WTC11 (cell line): ENCODE data around the gene RHOH. TPM values are rescaled to one million over a fixed set of nuclear protein-coding genes. Genes with fewer than 3 reads are reported as not detected.

ENCODE experiments used
- ATAC-seq: fragments of 200-7000 bp; cut with Tn5 transposase; 2 replicates; pipeline ENCODE4 v1.10.0; 2021; ENCODE audit warnings: mild to moderate bottlenecking, moderate library complexity
- CTCF ChIA-PET: fragments of 300-600 bp; sonication (Branson Sonifier 250); formaldehyde crosslinking; loops from one replicate; lab custom pipeline; 2021; ENCODE audit warnings: antibody characterized with exemption; lab: Charles Lee
- POLR2A ChIA-PET: fragments of 350-600 bp; sonication (Branson Sonifier 250); formaldehyde crosslinking; loops from one replicate; lab custom pipeline; 2021; ENCODE audit warnings: antibody characterized with exemption; lab: Charles Lee
- DNase-seq: peaks from one replicate; pipeline ENCODE4 v3.0.0; 2021; ENCODE audit warnings: low spot score
- H3K27ac Mint-ChIP-seq: 2 replicates; pipeline ENCODE4 v1.8.0; 2021; ENCODE audit warnings: mixed read lengths
- H3K27me3 Mint-ChIP-seq: 2 replicates; pipeline ENCODE4 v1.8.0; 2021; ENCODE audit warnings: low read depth, mild to moderate bottlenecking, moderate library complexity, mixed read lengths
- H3K36me3 Mint-ChIP-seq: 2 replicates; pipeline ENCODE4 v1.8.0; 2021; ENCODE audit warnings: mixed read lengths
- H3K4me1 Mint-ChIP-seq: 2 replicates; pipeline ENCODE4 v1.8.0; 2022; ENCODE audit warnings: mixed read lengths
- H3K4me3 Mint-ChIP-seq: 2 replicates; pipeline ENCODE4 v1.8.0; 2021; ENCODE audit warnings: mild to moderate bottlenecking, moderate library complexity, mixed read lengths
- H3K9me3 Mint-ChIP-seq: 2 replicates; pipeline ENCODE4 v1.8.0; 2021; ENCODE audit warnings: mixed read lengths
- AFF4 ChIP-seq: sonication (generic); formaldehyde crosslinking; IDR thresholded peaks from 2 replicates; pipeline ENCODE4 v1.8.1; 2023; ENCODE audit warnings: mild to moderate bottlenecking, missing genetic modification reagents, borderline replicate concordance
- ATF1 ChIP-seq: sonication (generic); formaldehyde crosslinking; IDR thresholded peaks from 2 replicates; pipeline ENCODE4 v1.8.1; 2023; ENCODE audit warnings: mild to moderate bottlenecking, moderate library complexity, missing genetic modification reagents
- ATF2 ChIP-seq: sonication (generic); formaldehyde crosslinking; IDR thresholded peaks from 2 replicates; pipeline ENCODE4 v1.8.1; 2022; ENCODE audit warnings: low read depth, missing genetic modification reagents, borderline replicate concordance
- CREM ChIP-seq: sonication (generic); formaldehyde crosslinking; IDR thresholded peaks from 2 replicates; pipeline ENCODE4 v1.8.1; 2022; ENCODE audit warnings: mild to moderate bottlenecking, missing genetic modification reagents, moderate library complexity
- CTCF ChIP-seq: fragments of 200-600 bp; IDR thresholded peaks from 2 replicates; pipeline ENCODE4 v1.8.0; 2022; ENCODE audit warnings: antibody characterized with exemption
- ESRRA ChIP-seq: sonication (generic); formaldehyde crosslinking; IDR thresholded peaks from 2 replicates; pipeline ENCODE4 v1.8.1; 2022; ENCODE audit warnings: mild to moderate bottlenecking, missing genetic modification reagents, borderline replicate concordance
- GRHL2 ChIP-seq: fragments of 250-450 bp; sonication (Bioruptor Pico); IDR thresholded peaks from 2 replicates; pipeline ENCODE4 v1.8.0; 2022; ENCODE audit warnings: mild to moderate bottlenecking, moderate library complexity; ENCODE audit not compliant: insufficient replicate concordance, severe bottlenecking
- HMGA2 ChIP-seq: fragments of 250-450 bp; sonication (Bioruptor Pico); IDR thresholded peaks from 2 replicates; pipeline ENCODE4 v1.4.0; 2021; ENCODE audit warnings: mild to moderate bottlenecking, moderate library complexity
- KAT7 ChIP-seq: sonication (generic); formaldehyde crosslinking; IDR thresholded peaks from 2 replicates; pipeline ENCODE4 v1.8.1; 2023; ENCODE audit warnings: missing genetic modification reagents, mild to moderate bottlenecking, borderline replicate concordance
- NR1H2 ChIP-seq: sonication (generic); formaldehyde crosslinking; IDR thresholded peaks from 2 replicates; pipeline ENCODE4 v1.9.0; 2021; ENCODE audit warnings: mild to moderate bottlenecking, moderate library complexity, missing genetic modification reagents
- ZBTB43 ChIP-seq: sonication (generic); formaldehyde crosslinking; IDR thresholded peaks from 2 replicates; pipeline ENCODE4 v1.8.1; 2023; ENCODE audit warnings: mild to moderate bottlenecking, missing genetic modification reagents
- ZMAT4 ChIP-seq: fragments of 250-450 bp; sonication (Bioruptor Pico); IDR thresholded peaks from 2 replicates; pipeline ENCODE4 v1.9.0; 2021; ENCODE audit warnings: mild to moderate bottlenecking
- ZNF138 ChIP-seq: sonication (generic); formaldehyde crosslinking; conservative IDR thresholded peaks from 2 replicates; pipeline ENCODE4 v1.8.1; 2022; ENCODE audit warnings: mild to moderate bottlenecking, moderate library complexity, missing genetic modification reagents
- ZNF219 ChIP-seq: sonication (generic); formaldehyde crosslinking; IDR thresholded peaks from 2 replicates; pipeline ENCODE4 v1.8.0; 2023; ENCODE audit warnings: missing genetic modification reagents, mild to moderate bottlenecking, borderline replicate concordance
- ZNF232 ChIP-seq: sonication (generic); formaldehyde crosslinking; IDR thresholded peaks from 2 replicates; pipeline ENCODE4 v1.8.0; 2022; ENCODE audit warnings: mild to moderate bottlenecking, missing genetic modification reagents
- total RNA-seq: library from RNA; stranded (reverse); gene quantifications from 3 replicates; pipeline ENCODE4 v1.2.3, GENCODE V29; 2021

RHOH gene
- total RNA-seq, 1 experiment from 2014 or later, result 8.7 TPM

- TF ChIP-seq ATF2 (CRISPR knock-in tag) (no peak), ZNF232 (CRISPR knock-in tag) (no peak), ESRRA (no peak), ZBTB43 (CRISPR knock-in tag) (no peak), NR1H2 (no peak), KAT7 (no peak)
Measured at GRCh38 chr4:40212674-40213527, 16.1 kb downstream of the RHOH start (continued).

- ChIA-PET POLR2A (no interaction called here), CTCF (interaction anchor here (0.8 kb wide), 1 partner anchor 103 kb away, joined by 4 read pairs; no protein-coding TSS in a partner anchor)
- DNase-seq, result no peak
Measured at GRCh38 chr4:40214038-40214437, 17.2 kb downstream of the RHOH start.

GRCh38 chr4:40214661-40215418 is 18.0 kb downstream of the RHOH start:
- no peaks in the 10 kb centered on the region for H3K9me3 Mint-ChIP-seq
- H3K4me3 Mint-ChIP-seq, result no peak overlapping the region
- TF ChIP-seq CTCF, result no peak
- no peak for TF ChIP-seq ZNF138
- no peak for TF ChIP-seq AFF4
- TF ChIP-seq ESRRA, result no peak
- TF ChIP-seq ZNF219 (CRISPR knock-in tag), result no peak
- TF ChIP-seq HMGA2, result no peak
- TF ChIP-seq, all 79 proteins: peak for 0
- H3K27ac Mint-ChIP-seq, result no peak overlapping the region
- 0 out of 2 replicates have a peak, but pooled peaks cover 2% of the 10 kb centered on the region for H3K36me3 Mint-ChIP-seq
- no peak for ATAC-seq
- no peaks in the 10 kb centered on the region for H3K27me3 Mint-ChIP-seq
- DNase-seq, result no peak
- ChIA-PET CTCF (no interaction called here), POLR2A (no interaction called here)
- peaks cover 25% of the 10 kb centered on the region for H3K4me1 Mint-ChIP-seq

More at GRCh38 chr4:40214038-40214437, 17.2 kb downstream of the RHOH start:
- 0 out of 2 replicates have a peak, but pooled peaks cover 2% of the 10 kb centered on the region for H3K36me3 Mint-ChIP-seq
- peaks cover 27% of the 10 kb centered on the region for H3K4me1 Mint-ChIP-seq
- TF ChIP-seq CREM (no peak), GRHL2 (no peak), ZMAT4 (CRISPR knock-in tag) (no peak), ATF1 (CRISPR knock-in tag) (no peak)
- no peaks in the 10 kb centered on the region for H3K9me3 Mint-ChIP-seq
- no peaks in the 10 kb centered on the region for H3K27me3 Mint-ChIP-seq
- no peak overlapping the region for H3K4me3 Mint-ChIP-seq
- ATAC-seq, result no peak
- no peak overlapping the region for H3K27ac Mint-ChIP-seq
